Transverse colon (tissue), 4 donors: ENCODE results near the gene MAP4K4. TPM values are rescaled to one million over a fixed set of nuclear protein-coding genes. Genes with fewer than 3 reads are reported as not detected.
"Not testable (repeated sequence)": the region's sequence is repeated elsewhere in the genome, so short reads cannot be mapped to it uniquely, and the experiment has no call there.

Experiments
- DNase-seq: peaks from one replicate; pipeline ENCODE4 v3.0.0-alpha.2; 2019
- H3K27ac ChIP-seq, 4 donors: fragments of 200-600 bp; sonication (generic); 2 replicates each; pipeline ENCODE4 v1.5.1; 2016 to 2018; ENCODE audit warnings: inconsistent platforms in 4 of 4
- H3K27me3 ChIP-seq: fragments of 200-600 bp; sonication (generic); 2 replicates; pipeline ENCODE4 v1.5.1; 2017; ENCODE audit warnings: inconsistent platforms
- H3K36me3 ChIP-seq, 4 donors: fragments of 200-600 bp; sonication (generic); 2 replicates each; pipeline ENCODE4 v1.5.1; 2017 to 2019; ENCODE audit warnings: inconsistent platforms in 4 of 4
- H3K4me1 ChIP-seq, 4 donors: fragments of 200-600 bp; sonication (generic); 2 replicates each; pipeline ENCODE4 v1.5.1; 2017 to 2020; ENCODE audit warnings: inconsistent platforms in 4 of 4
- H3K4me3 ChIP-seq, 4 donors: fragments of 200-600 bp; sonication (generic); 1 replicate in 1 of 4; 2 replicates in 3 of 4; pipeline versions ENCODE4 v1.5.1 to v1.6.1; 2017 to 2019; ENCODE audit warnings: inconsistent platforms in 4 of 4
- H3K9me3 ChIP-seq, 2 donors: fragments of 200-600 bp; sonication (generic); 2 replicates each; pipeline ENCODE4 v1.5.1; 2017 to 2019; ENCODE audit warnings: inconsistent platforms in 2 of 2
- CTCF ChIP-seq, 5 experiments: fragments of 200-600 bp in 3 of 5; fragments of 450-650 bp in 2 of 5; sonication (generic) in 3 of 5; IDR thresholded peaks; 1 replicate in 2 of 5; 2 replicates in 3 of 5; pipeline ENCODE4 v1.5.1; 2016 to 2017; ENCODE audit warnings: antibody characterized with exemption in 5 of 5, inconsistent platforms in 3 of 5, mild to moderate bottlenecking in 2 of 5, moderate library complexity in 1 of 5
- EP300 ChIP-seq: sonication (generic); formaldehyde crosslinking; IDR thresholded peaks from one replicate; pipeline ENCODE4 v1.6.1; 2017; ENCODE audit warnings: antibody characterized with exemption, low read depth
- POLR2A ChIP-seq: fragments of 450-650 bp; IDR thresholded peaks from one replicate; pipeline ENCODE4 v1.6.1; 2016; ENCODE audit warnings: antibody characterized with exemption, mild to moderate bottlenecking, moderate library complexity
- POLR2AphosphoS5 ChIP-seq, 3 donors: sonication (generic); formaldehyde crosslinking; IDR thresholded peaks; one replicate each; pipeline ENCODE4 v1.6.1; 2016; ENCODE audit warnings: antibody characterized with exemption in 3 of 3
- WGBS, 2 donors: methylation state at CpG; one replicate each; pipeline ENCODE4 v1.1.5; 2018; ENCODE audit warnings: low coverage in 1 of 2; 5-methylcytosine and 5-hydroxymethylcytosine counted together
- in situ Hi-C, 4 donors: fragments of 200-750 bp; cut with MboI; loops; one replicate each; pipeline versions ENCODE4 v1.15.0 to v1.15.1; 2017; ENCODE audit warnings: low sequenced_read_pairs in 3 of 4, low pct_ligation_motif_present in 1 of 4, low pct_unique_long_range_greater_than_20kb in 1 of 4
- intact Hi-C: fragments of 100-400 bp; cut with DNase I; formaldehyde crosslinking; loops from one replicate; pipeline ENCODE4 v1.15.1; 2023; ENCODE audit warnings: low total_unique reads
- total RNA-seq, 4 donors: library from RNA; depleted of rRNA; stranded (reverse); fragments of >200 nt; gene quantifications; one replicate each; pipeline ENCODE4 v1.1.0, GENCODE V29; 2016

The MAP4K4 gene
- total RNA-seq, 4 donors from 2014 or later: 20.3 to 42.3 (median 29.6) TPM

- Histone ChIP-seq H3K4me3 (no peak overlapping the region), H3K9me3 (peaks cover 12 to 21% of the 10 kb centered on the region in 2 donors), H3K27me3 (no peaks in the 10 kb centered on the region), H3K36me3 (no peaks in the 10 kb centered on the region), H3K4me1 (peaks cover 0 to 5% (median 0%) of the 10 kb centered on the region in 4 donors), H3K27ac (no peak overlapping the region)
- intact Hi-C loops (no loop called here), in situ Hi-C loops (no loop called here)
- WGBS, 2 donors: 80 to 100% methylated on average over 1 of the region's 1 CpG
- DNase-seq: no peak
- TF ChIP-seq EP300: no peak
Observed at GRCh38 chr2:101909760-101910159, 212.3 kb downstream of the MAP4K4 start.

GRCh38 chr2:101912545-101912944 is 215.0 kb downstream of the MAP4K4 start:
- Histone ChIP-seq H3K9me3 (peaks cover 12 to 21% of the 10 kb centered on the region in 2 donors), H3K4me1 (peaks cover 0 to 5% (median 0%) of the 10 kb centered on the region in 4 donors), H3K36me3 (no peaks in the 10 kb centered on the region), H3K27me3 (no peaks in the 10 kb centered on the region), H3K4me3 (no peak overlapping the region), H3K27ac (no peak overlapping the region)
- DNase-seq: no peak
- in situ Hi-C loops: no loop called here
- WGBS, 2 donors: 62 to 70% methylated on average over 2 of the region's 2 CpGs
- intact Hi-C loops: no loop called here
- no peak for TF ChIP-seq EP300
- no peak for TF ChIP-seq POLR2A
- TF ChIP-seq CTCF (IDR thresholded peaks at IDR 0.05): no peak
- TF ChIP-seq POLR2AphosphoS5 (IDR thresholded peaks at IDR 0.05): no peak

GRCh38 chr2:101921319-101921952 is 223.9 kb downstream of the MAP4K4 start:
- in situ Hi-C loops: no loop called here
- no peak for DNase-seq
- Histone ChIP-seq H3K36me3 (no peaks in the 10 kb centered on the region), H3K4me1 (no peaks in the 10 kb centered on the region), H3K4me3 (no peak overlapping the region), H3K27me3 (no peaks in the 10 kb centered on the region), H3K27ac (peak overlapping the region in 1 of 4 donors; percentile 28), H3K9me3 (peaks cover 6 to 9% of the 10 kb centered on the region in 2 donors)
- intact Hi-C loops: no loop called here
- 65 to 70% methylated on average over 5 of the region's 5 CpGs for WGBS, 2 donors
- no peak for TF ChIP-seq EP300
- TF ChIP-seq POLR2A: no peak

GRCh38 chr2:101921953-101922325 is 224.4 kb downstream of the MAP4K4 start:
- peaks cover 6 to 9% of the 10 kb centered on the region in 2 donors for H3K9me3 ChIP-seq
- TF ChIP-seq POLR2AphosphoS5 (IDR thresholded peaks at IDR 0.05) (no peak), EP300 (no peak), CTCF (IDR thresholded peaks at IDR 0.05) (no peak), POLR2A (no peak)
- in situ Hi-C loops: no loop called here
- no peak overlapping the region for H3K4me3 ChIP-seq
- H3K36me3 ChIP-seq: no peaks in the 10 kb centered on the region
- 95 to 96% methylated on average over 2 of the region's 2 CpGs for WGBS, 2 donors
- intact Hi-C loops: no loop called here
- peak overlapping the region in 1 of 4 donors; percentile 28 for H3K27ac ChIP-seq
- H3K27me3 ChIP-seq: no peaks in the 10 kb centered on the region
- H3K4me1 ChIP-seq: no peaks in the 10 kb centered on the region
- DNase-seq: no peak

DNA sequence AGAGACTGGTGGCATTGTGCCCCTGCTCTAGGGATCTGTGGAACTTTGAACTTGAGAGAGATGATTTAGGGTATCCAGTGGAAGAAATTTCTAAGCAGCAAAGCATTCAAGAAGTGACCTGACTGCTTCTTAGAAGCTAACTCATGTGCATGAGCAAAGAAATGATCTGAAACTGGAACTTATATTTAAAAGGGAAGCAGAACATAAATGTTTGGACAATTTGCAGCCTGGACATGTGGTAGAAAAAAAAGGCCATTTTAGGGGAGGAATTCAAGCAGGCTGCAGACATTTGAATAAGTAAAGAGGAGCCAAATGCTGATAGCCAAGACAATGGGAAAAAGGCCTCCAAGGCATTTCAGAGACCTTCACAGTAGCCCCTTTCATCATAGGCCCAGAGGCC is 226.8 kb downstream of the MAP4K4 start:
- H3K4me3 ChIP-seq, H3K36me3 ChIP-seq, H3K27me3 ChIP-seq, in situ Hi-C loops, H3K4me1 ChIP-seq, DNase-seq, intact Hi-C loops, H3K27ac ChIP-seq: not testable (repeated sequence)
- H3K9me3 ChIP-seq: peaks cover 9 to 11% of the 10 kb centered on the region in 2 donors

- 91 to 93% methylated on average over 3 of the region's 3 CpGs for WGBS, 2 donors
- peaks cover 2 to 6% of the 10 kb centered on the region in 2 donors for H3K9me3 ChIP-seq
- no peak overlapping the region for H3K4me3 ChIP-seq
- in situ Hi-C loops (no loop called here), intact Hi-C loops (no loop called here)
- H3K4me1 ChIP-seq: no peaks in the 10 kb centered on the region
- H3K36me3 ChIP-seq: no peaks in the 10 kb centered on the region
- H3K27me3 ChIP-seq: no peaks in the 10 kb centered on the region
- H3K27ac ChIP-seq: no peak overlapping the region
- DNase-seq: no peak
- no peak for TF ChIP-seq POLR2A
- no peak for TF ChIP-seq EP300
- no peak for TF ChIP-seq CTCF (IDR thresholded peaks at IDR 0.05)
- TF ChIP-seq POLR2AphosphoS5 (IDR thresholded peaks at IDR 0.05): no peak
Observed at GRCh38 chr2:101930019-101930418, 232.5 kb downstream of the MAP4K4 start.
